ENCODE data around the gene PNPLA3. TPM values are rescaled to one million over a fixed set of nuclear protein-coding genes. Genes with fewer than 3 reads are reported as not detected.

Gene PNPLA3
- total RNA-seq, 1 donor from 2014 or later, result 28.3 TPM

DNA sequence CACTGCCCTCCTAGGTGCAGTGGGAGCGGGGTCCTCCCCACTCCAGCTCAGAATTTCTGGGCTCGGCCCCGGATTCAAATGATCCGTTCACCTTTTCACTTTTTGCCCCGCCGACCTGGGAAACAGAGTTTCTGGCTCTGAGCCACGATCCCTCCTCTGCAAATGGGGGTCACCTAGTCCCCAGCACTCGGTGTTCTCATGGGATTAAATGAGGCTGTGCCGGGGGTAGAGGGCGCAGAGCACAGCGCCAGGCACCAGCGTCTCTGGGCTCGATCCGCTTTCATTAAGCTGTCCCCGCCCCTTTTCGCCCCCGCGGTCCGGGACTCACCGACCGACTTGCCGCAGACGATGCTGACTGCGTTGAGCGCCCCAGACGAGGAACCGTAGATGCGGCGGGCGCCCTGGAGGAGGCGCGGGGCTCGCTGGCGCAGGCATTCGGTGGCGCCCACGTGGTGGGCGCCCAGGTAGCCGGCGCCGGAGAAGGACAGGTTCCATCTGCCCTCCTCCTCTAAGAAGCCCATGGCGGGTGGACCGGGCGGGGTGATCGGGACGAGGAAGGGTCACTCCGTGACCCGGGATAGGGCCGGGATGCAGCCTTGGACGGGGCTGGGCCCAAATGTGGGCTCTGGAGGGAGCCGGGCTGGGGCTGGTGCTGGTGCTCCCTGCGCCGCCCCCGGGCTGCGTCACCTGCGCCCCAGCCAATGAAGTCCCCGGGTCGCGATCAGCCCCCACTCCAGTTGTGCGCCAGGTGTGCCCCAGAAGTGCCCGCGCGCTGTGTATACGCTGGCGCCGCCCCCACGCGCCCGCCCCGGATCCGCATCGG lies 32.0 kb upstream of the PNPLA3 start, which contains the start of gene PNPLA5:
TSS of gene PNPLA5 (minus strand) at position 654 of the 823 bp plus-strand sequence. CDS start at position 521, 133 bp downstream.
- Mint-ChIP-seq H3K27me3 (ENCODE audit: low read depth) (peaks cover 86% of the 10 kb centered on the region), H3K36me3 (ENCODE audit: low read depth) (no peaks in the 10 kb centered on the region), H3K4me1 (no peaks in the 10 kb centered on the region), H3K4me3 (no peak within 1 kb of the TSS), H3K9me3 (no peaks in the 10 kb centered on the region), H3K27ac (ENCODE audit: unreplicated experiment) (no peak within 1 kb of the TSS)
- TF ChIP-seq, protein P1, sequence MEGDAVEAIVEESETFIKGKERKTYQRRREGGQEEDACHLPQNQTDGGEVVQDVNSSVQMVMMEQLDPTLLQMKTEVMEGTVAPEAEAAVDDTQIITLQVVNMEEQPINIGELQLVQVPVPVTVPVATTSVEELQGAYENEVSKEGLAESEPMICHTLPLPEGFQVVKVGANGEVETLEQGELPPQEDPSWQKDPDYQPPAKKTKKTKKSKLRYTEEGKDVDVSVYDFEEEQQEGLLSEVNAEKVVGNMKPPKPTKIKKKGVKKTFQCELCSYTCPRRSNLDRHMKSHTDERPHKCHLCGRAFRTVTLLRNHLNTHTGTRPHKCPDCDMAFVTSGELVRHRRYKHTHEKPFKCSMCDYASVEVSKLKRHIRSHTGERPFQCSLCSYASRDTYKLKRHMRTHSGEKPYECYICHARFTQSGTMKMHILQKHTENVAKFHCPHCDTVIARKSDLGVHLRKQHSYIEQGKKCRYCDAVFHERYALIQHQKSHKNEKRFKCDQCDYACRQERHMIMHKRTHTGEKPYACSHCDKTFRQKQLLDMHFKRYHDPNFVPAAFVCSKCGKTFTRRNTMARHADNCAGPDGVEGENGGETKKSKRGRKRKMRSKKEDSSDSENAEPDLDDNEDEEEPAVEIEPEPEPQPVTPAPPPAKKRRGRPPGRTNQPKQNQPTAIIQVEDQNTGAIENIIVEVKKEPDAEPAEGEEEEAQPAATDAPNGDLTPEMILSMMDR (conservative IDR thresholded peaks at IDR 0.05), result no peak
- no peak for DNase-seq (ENCODE audit: low read depth, low spot score)

DNA sequence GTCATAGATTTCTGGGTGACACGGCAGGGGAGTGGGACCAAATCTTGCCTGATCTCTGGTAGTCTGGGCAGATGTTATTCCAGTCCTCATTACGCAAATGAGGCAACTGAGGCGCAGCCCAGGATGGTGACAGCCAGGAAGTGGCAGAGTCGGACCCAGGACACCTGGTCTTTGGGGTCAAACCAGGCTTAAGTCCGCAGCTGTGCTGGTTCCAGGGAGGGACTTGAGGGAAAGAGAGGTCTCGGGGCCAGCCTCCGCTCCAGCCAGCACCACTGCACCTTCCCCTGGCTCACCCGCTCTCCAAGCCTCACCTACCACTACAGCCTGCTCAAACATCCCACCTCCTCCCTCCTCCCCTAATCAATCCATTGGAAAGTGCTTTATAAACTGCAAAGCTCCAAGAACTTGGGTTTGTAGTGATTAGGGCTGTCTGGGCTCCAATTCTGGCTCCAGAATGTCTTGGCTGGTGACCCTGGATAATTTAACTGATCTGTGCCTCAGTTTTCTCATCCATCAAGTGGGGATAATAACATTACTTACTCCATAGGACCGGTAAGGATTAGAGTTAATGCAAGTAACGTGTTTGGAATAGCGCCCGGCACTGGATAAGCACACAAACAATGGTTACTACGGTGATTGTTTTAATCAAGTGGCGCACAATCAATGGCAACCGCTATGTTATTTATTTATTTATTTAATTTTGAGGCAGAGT lies 31.3 kb upstream of the PNPLA3 start:
- Mint-ChIP-seq H3K36me3 (ENCODE audit: low read depth) (no peaks in the 10 kb centered on the region), H3K27me3 (ENCODE audit: low read depth) (peaks cover 78% of the 10 kb centered on the region), H3K4me3 (no peak overlapping the region), H3K9me3 (no peaks in the 10 kb centered on the region), H3K4me1 (no peaks in the 10 kb centered on the region), H3K27ac (ENCODE audit: unreplicated experiment) (no peak overlapping the region)
- TF ChIP-seq, protein P1 (conservative IDR thresholded peaks at IDR 0.05), result no peak
- no peak for DNase-seq (ENCODE audit: low read depth, low spot score)

DNA sequence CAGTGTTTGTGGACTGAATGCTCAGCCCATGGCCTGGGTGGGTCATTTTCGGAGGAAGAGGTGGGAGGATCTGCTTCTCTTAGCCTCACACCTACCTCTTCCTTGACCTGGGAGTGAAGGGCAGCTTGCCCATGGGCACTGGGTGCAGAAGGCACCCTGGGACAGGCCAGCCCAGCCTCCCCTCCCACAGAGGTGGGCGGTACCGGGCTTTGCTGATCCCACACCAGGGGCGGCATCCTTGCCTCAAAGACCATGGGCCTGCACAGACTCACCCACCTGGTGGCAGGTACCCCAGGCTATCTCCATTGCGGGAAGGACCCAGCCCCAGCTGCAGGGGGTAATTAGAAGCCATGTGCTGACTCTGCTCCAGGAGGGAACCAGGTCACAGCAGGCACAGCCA lies 30.3 kb upstream of the PNPLA3 start:
- H3K36me3 Mint-ChIP-seq (ENCODE audit: low read depth), result no peaks in the 10 kb centered on the region
- no peaks in the 10 kb centered on the region for H3K4me1 Mint-ChIP-seq
- H3K27me3 Mint-ChIP-seq (ENCODE audit: low read depth), result peaks cover 71% of the 10 kb centered on the region
- TF ChIP-seq, protein P1 (conservative IDR thresholded peaks at IDR 0.05), result no peak
- DNase-seq (ENCODE audit: low read depth, low spot score), result no peak
- H3K9me3 Mint-ChIP-seq, result no peaks in the 10 kb centered on the region
- H3K4me3 Mint-ChIP-seq, result no peak overlapping the region
- no peak overlapping the region for H3K27ac Mint-ChIP-seq (ENCODE audit: unreplicated experiment)

DNA sequence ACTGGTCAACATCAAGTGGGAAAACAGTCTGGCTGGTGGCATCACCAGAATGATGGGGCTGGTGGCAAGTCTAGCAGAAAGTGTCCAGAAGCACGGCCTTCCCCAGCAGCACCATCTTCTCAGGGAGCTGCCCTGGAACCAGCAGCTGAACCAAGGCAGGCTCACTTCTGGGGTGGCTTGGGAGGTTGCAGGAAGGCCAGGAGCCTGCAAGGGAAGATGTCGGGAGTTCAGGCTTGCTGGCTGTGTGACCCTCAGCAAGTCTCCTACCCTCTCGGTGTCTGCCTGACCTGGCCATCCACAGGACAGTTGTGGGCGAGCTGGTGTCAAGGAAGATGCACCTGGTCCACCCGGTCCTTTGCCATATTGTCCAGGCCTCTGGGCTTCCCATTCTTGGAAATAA lies 29.5 kb upstream of the PNPLA3 start:
- H3K4me1 Mint-ChIP-seq, result no peaks in the 10 kb centered on the region
- no peaks in the 10 kb centered on the region for H3K9me3 Mint-ChIP-seq
- DNase-seq (ENCODE audit: low read depth, low spot score), result no peak
- H3K36me3 Mint-ChIP-seq (ENCODE audit: low read depth), result no peaks in the 10 kb centered on the region
- H3K4me3 Mint-ChIP-seq, result no peak overlapping the region
- TF ChIP-seq, protein P1 (conservative IDR thresholded peaks at IDR 0.05), result no peak
- peaks cover 66% of the 10 kb centered on the region for H3K27me3 Mint-ChIP-seq (ENCODE audit: low read depth)
- no peak overlapping the region for H3K27ac Mint-ChIP-seq (ENCODE audit: unreplicated experiment)

DNA sequence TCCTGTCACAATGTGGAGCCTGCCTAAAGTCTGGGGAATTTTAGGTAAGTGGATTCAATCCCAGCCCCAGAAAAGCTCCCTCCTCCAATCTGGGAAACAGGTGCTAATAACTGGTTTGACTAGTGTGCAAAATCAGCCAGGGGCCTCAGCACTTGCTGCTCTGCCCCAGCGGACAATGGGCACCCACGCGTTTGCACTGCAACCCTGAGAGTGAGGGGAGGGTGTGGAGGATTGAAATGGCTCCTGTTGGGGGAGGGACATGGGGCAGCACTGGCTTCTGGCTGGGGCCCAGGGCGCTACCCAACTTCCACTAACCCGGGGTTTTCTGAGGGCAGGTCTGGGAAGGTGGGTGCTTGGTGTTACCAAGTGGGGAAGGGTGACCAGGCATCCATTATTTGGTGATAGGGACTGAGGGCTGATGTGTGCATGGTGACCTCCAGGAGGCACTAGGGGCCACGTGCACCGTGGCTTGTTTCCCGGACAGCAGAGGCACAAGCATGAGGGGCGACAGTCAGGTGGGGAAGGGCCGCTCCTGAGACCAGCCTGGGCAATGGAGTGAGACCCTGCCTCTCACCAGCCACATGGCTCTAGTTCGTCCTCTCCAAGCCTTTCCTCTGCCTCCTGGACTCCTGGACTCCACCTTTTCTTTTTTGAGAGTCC lies 27.5 kb upstream of the PNPLA3 start:
- DNase-seq (ENCODE audit: low read depth, low spot score), result no peak
- no peaks in the 10 kb centered on the region for H3K9me3 Mint-ChIP-seq
- H3K27ac Mint-ChIP-seq (ENCODE audit: unreplicated experiment), result no peak overlapping the region

More for the DNA sequence above, 27.5 kb upstream of the PNPLA3 start:
- Mint-ChIP-seq H3K27me3 (ENCODE audit: low read depth) (peaks cover 46% of the 10 kb centered on the region), H3K36me3 (ENCODE audit: low read depth) (no peaks in the 10 kb centered on the region), H3K4me1 (no peaks in the 10 kb centered on the region), H3K4me3 (no peak overlapping the region)
- TF ChIP-seq, protein P1 (conservative IDR thresholded peaks at IDR 0.05), result no peak

Measured in neural crest cell (in vitro differentiated cells).